Esophagus squamous epithelium (tissue), 4 donors: Measurements from ENCODE around the gene COPS7A.

Experiments
- CTCF ChIP-seq, 6 experiments: fragments of 450-650 bp in 4 of 6; fragments of 200-600 bp in 2 of 6; sonication (generic) in 2 of 6; IDR thresholded peaks; one replicate each; pipeline ENCODE4 v1.5.1; 2016 to 2019; ENCODE audit warnings: antibody characterized with exemption in 6 of 6, mild to moderate bottlenecking in 4 of 6, moderate library complexity in 4 of 6
- POLR2A ChIP-seq, 4 donors: fragments of 450-650 bp; IDR thresholded peaks; one replicate each; pipeline ENCODE4 v1.6.1; 2017; ENCODE audit warnings: antibody characterized with exemption in 4 of 4, mild to moderate bottlenecking in 4 of 4, moderate library complexity in 3 of 4

GRCh38 chr12:6773590-6774351, 49.9 kb downstream of the COPS7A start:
- TF ChIP-seq CTCF (IDR thresholded peaks at IDR 0.05): no peak
- no peak for TF ChIP-seq POLR2A (IDR thresholded peaks at IDR 0.05)
